ACC112 (cell line): ENCODE measurements around the gene ADAMTSL1.

Source experiments
- H2AFZ ChIP-seq: fragments of 200-600 bp; sonication (generic); one replicate; pipeline ENCODE4 v1.6.0; 2017; ENCODE audit warnings: antibody characterized with exemption, low read length; ENCODE audit not compliant: unreplicated experiment
- H3K27ac ChIP-seq: fragments of 200-600 bp; sonication (generic); 2 replicates; pipeline ENCODE4 v1.5.1; 2014; ENCODE audit warnings: low read depth, mild to moderate bottlenecking, antibody characterized with exemption, low read length, moderate library complexity
- H3K27me3 ChIP-seq: fragments of 200-600 bp; sonication (generic); 2 replicates; pipeline ENCODE4 v1.6.1; 2014; ENCODE audit warnings: mild to moderate bottlenecking, antibody characterized with exemption, low read length, moderate library complexity, mixed read lengths; ENCODE audit not compliant: insufficient read depth
- H3K36me3 ChIP-seq: fragments of 200-600 bp; sonication (generic); 2 replicates; pipeline ENCODE4 v1.6.1; 2016; ENCODE audit warnings: mild to moderate bottlenecking, antibody characterized with exemption, low read length, moderate library complexity, mixed read lengths; ENCODE audit not compliant: insufficient read depth
- H3K4me1 ChIP-seq: fragments of 200-600 bp; sonication (generic); one replicate; pipeline ENCODE4 v1.6.1; 2016; ENCODE audit warnings: low read length, mixed read lengths; ENCODE audit not compliant: insufficient read depth, unreplicated experiment, control insufficient read depth
- H3K4me3 ChIP-seq: fragments of 200-600 bp; sonication (generic); 2 replicates; pipeline ENCODE4 v1.5.1; 2014; ENCODE audit warnings: mild to moderate bottlenecking, low read depth, low read length
- H3K79me2 ChIP-seq: fragments of 200-600 bp; sonication (generic); one replicate; pipeline ENCODE4 v1.6.0; 2016; ENCODE audit warnings: low read length; ENCODE audit not compliant: control insufficient read depth, unreplicated experiment, insufficient read depth

Gene ADAMTSL1

DNA sequence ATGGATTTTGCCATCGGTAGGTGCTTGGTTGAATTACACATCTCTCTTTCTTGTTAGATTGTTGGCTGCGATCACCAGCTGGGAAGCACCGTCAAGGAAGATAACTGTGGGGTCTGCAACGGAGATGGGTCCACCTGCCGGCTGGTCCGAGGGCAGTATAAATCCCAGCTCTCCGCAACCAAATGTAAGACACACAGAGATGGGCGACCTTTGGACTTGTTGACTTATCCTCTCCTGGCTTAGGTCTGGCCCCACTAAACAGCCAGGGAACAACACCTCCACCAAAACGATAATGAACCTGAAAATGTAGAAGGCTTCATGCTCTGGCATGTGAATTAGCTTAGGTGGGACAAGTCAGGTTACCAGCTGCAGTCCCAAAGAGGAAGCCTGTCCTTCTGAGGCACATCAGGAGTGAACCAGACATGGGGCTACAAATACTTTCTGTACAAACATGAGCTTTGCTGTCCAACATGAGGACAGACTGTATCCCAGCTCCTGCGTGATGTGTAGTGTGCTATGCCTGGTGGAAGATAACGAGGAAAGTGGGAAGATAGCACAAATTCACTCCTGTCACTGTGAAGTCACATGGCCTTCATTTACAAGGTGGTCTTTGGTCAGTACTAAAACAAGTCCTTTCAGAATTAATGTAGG, 148.4 kb downstream of the ADAMTSL1 start:
- H2AFZ ChIP-seq = no peak overlapping the region
- peaks cover 2% of the 10 kb centered on the region; the same call in 1 of the 2 replicates for H3K36me3 ChIP-seq
- H3K27ac ChIP-seq = no peak overlapping the region
- H3K79me2 ChIP-seq = no peaks in the 10 kb centered on the region
- H3K4me1 ChIP-seq = no peaks in the 10 kb centered on the region
- H3K4me3 ChIP-seq = no peak overlapping the region
- H3K27me3 ChIP-seq = no peaks in the 10 kb centered on the region

DNA sequence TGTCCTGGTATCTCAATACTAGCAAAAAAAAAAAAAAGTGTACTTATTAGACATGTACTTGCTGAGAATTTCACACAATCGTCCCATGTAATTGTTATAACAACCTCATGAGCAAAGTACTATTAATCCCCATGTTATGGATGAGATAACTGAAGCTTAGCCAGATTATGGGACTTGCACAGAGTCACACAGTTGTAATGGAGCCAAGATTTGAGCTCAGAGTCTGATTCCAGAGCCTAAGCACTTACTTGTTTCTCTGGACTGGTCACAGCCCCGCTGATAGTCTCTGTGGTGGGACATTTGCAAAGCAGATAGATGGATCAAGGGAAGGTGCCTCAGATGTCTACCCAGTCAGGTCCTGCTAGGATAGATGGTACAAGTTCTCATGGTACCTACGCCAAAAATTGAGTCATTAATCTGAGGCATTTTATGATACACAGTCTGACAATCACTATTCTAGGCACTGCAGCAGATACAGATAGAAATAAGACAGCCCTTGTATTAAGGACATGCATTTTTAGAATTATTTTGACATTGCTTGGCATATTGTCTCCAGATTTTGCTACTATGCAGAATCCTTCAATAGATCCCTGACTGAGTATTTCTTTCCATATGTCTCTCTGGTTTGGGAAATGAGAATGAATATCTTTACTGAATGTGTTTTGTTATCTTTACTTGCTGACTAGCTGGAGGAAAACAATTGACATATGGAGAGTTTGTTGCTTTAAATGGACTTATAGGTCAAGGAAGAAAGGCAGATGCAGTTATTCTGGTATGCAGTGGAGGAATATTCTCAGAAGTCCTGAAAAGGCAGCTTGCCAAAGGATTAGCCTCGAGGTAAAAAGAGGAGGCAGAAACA, 149.5 kb downstream of the ADAMTSL1 start:
- no peaks in the 10 kb centered on the region for H3K79me2 ChIP-seq

DNA sequence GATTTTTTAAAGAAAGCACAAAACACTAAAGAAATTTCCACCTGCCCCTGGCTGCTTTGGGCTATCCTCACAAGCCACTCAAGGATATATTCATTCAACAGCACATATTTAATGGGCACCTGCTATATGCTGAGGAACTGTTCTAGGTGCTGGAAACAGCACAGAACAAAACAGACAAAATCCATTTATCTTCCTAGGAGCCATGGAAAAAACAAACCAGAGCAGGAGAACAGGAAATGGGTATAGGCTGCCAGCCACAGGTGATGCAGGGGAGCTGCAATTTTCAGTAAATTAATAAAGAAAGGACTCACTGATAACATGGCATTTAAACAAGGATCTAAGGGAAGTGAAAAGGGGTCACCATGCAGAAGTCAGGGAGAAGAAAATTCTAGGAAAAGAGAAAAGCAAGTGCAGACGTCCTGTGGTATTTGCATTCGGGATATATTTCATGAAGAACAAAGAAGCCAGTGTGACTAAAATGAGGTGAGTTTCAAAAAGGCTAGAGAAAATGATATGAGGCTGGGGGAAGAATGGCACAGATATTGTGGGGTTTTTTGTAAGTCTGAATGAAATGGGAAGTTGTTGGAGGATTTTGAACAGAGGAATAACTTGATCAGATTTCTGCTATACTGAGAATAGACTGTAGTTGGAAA, 152.2 kb downstream of the ADAMTSL1 start:
- Histone ChIP-seq H3K79me2 (peaks cover 9% of the 10 kb centered on the region), H2AFZ (no peak overlapping the region), H3K27me3 (no peaks in the 10 kb centered on the region), H3K4me3 (no peak overlapping the region), H3K4me1 (no peaks in the 10 kb centered on the region), H3K27ac (no peak overlapping the region), H3K36me3 (peaks cover 7% of the 10 kb centered on the region; the same call in 1 of the 2 replicates)

More for the DNA sequence above, 149.5 kb downstream of the ADAMTSL1 start:
- Histone ChIP-seq H3K4me1 (no peaks in the 10 kb centered on the region), H3K36me3 (peaks cover 7% of the 10 kb centered on the region; the same call in 1 of the 2 replicates), H3K27me3 (no peaks in the 10 kb centered on the region), H3K4me3 (no peak overlapping the region), H2AFZ (no peak overlapping the region), H3K27ac (no peak overlapping the region)

DNA sequence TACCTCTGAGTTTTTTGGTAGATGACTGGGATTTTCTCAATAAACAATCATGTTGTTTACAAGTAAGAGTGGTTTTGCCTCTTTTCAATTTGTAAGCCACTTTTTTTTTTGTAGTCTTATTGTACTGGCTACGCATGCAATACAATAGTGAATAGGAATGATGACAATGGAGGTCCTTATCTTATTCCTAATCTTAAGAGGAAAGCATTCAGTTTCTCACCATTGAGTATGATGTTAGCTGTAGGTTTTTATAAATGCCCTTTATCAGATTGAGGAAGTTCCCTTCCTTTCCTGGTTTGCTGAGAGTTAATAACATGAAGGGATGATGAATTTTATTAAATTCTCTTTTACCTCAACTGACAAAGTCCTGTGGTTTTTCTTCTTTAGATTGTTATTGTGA, 155.2 kb downstream of the ADAMTSL1 start:
- peaks cover 7% of the 10 kb centered on the region; the same call in 1 of the 2 replicates for H3K36me3 ChIP-seq
- H3K79me2 ChIP-seq = peaks cover 13% of the 10 kb centered on the region
- no peak overlapping the region for H2AFZ ChIP-seq
- H3K4me3 ChIP-seq = no peak overlapping the region
- H3K4me1 ChIP-seq = peaks cover 24% of the 10 kb centered on the region
- no peak overlapping the region for H3K27ac ChIP-seq
- H3K27me3 ChIP-seq = no peaks in the 10 kb centered on the region

DNA sequence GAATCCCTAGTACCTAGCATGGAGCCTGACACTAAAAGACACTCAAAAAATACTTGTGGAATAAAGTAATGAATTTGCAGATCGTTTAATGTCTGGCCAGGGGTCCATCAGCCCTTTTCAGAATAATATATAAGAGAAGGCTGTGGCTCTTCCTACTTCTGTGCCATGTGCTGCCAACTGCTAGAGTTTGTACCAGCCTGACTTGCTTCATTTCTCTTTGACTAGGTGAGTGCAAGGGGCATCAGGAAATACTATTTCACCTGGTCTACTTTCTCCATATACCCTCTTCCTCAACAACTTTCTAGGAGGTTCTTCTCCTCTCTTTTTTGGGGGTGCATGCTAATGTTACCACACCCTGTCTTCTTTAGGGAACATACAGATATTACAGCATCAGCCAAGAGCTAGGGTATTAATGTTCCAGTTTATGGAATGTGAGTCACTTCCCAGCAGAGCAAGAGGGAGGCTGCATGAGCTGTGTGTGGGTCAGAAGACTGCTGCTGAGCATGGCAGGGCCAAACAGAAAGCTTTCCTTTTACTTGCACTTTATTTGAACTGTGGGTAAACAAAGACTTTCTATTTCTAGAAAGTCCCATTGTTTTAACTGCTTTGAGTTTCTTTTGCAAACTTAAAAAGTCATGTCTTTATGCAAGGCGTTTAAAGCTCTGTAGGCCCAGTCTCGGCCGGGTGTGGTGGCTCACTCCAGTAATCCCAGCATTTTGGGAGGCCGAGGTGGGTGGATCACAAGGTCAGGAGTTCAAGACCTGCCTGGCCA, 158.9 kb downstream of the ADAMTSL1 start:
- no peak overlapping the region for H2AFZ ChIP-seq
- H3K36me3 ChIP-seq = no peaks in the 10 kb centered on the region
- H3K4me1 ChIP-seq = peaks cover 24% of the 10 kb centered on the region
- no peaks in the 10 kb centered on the region for H3K27me3 ChIP-seq
- peak overlapping the region; percentile 43 for H3K4me3 ChIP-seq
- H3K79me2 ChIP-seq = peaks cover 13% of the 10 kb centered on the region
- H3K27ac ChIP-seq = peak overlapping the region; percentile 82

DNA sequence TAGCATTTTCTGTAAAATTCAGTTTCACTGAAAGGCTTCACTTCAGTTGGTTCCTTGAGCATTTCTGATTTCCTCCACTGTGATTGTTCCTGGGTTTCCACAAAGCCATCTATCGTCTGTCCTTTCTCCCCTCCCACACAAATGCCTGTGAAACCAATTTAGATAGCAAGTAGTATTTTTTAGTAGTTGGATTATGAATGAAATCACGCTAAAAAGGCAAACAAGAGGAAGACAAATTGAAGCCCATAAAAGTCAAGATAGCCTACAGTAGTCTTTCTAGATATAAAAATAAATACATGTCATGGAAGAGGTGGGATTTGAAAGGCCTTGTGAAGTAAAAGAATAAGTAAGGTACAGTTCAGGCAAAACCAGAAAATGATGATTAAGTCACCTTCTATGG, 162.8 kb downstream of the ADAMTSL1 start:
- peaks cover 35% of the 10 kb centered on the region for H3K4me1 ChIP-seq
- no peak overlapping the region for H2AFZ ChIP-seq
- peaks cover 3% of the 10 kb centered on the region for H3K79me2 ChIP-seq
- H3K36me3 ChIP-seq = peaks cover 3% of the 10 kb centered on the region; the same call in 1 of the 2 replicates
- H3K27me3 ChIP-seq = no peaks in the 10 kb centered on the region
- H3K27ac ChIP-seq = no peak overlapping the region
- no peak overlapping the region for H3K4me3 ChIP-seq

DNA sequence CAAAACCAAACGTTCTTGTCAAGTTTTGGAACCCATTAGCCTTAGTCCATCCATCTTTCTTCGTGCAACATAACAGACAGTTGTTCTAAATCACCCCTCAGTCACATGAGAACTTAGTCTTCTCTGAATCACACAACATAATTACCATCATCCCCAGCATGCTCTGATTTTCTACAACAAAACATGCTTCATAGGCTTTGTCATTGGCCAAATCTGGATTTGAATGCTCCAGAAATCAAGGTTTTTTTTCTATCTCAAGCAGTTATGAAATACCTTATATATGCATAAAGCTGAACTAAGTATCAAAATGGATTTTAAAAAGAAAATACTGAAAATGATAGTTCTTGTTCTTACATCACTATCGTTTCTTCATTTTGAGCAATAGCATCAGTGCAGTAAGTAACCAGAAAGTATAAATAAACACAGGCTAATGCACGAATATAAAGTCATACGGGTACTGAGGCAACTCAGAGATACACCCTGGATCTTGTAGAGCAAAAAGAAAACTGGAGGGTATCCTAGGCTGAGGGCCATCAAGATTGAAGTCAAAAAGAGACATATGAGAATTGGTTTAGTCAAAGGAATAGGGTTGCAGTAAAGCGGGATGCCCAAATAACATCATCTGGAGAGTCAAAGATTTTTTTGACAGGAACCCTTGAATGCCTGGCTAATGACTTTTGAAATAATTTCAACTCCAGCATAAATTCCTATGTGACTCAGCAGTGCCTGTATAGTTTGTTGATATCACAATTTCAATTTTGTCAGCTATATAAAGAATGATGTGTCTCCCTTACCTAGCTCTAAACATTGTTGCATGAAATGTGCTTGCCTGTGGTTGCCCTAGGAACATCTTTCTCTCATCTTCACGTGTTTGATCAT, 164.7 kb downstream of the ADAMTSL1 start:
- Histone ChIP-seq H3K4me3 (no peak overlapping the region), H3K79me2 (no peaks in the 10 kb centered on the region), H3K4me1 (peaks cover 18% of the 10 kb centered on the region), H2AFZ (no peak overlapping the region), H3K27ac (peak overlapping the region; percentile 10; the same call in 1 of the 2 replicates), H3K27me3 (no peaks in the 10 kb centered on the region), H3K36me3 (peaks cover 19% of the 10 kb centered on the region)

DNA sequence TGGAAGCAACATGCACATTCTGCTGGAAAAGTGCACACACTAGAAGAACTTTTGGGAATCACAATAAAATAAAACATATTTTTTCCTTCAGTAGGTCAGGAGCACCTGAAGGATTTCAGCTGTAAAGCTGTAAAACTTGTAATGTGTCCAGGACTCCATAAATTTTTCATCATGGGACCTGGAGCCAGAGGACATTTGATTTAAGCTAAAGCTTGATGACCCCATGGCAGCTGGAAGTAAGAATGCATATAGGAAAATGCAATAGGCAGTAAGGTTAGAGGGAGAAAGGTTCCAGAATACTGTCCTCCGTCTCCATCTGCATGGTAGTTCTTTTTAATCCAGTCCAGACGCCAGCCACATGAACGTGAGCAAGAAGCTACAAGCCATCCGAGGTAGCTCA, 166.0 kb downstream of the ADAMTSL1 start:
- Histone ChIP-seq H3K79me2 (no peaks in the 10 kb centered on the region), H3K27me3 (no peaks in the 10 kb centered on the region), H3K36me3 (peaks cover 24% of the 10 kb centered on the region), H3K4me1 (peaks cover 12% of the 10 kb centered on the region), H3K4me3 (no peak overlapping the region), H3K27ac (no peak overlapping the region), H2AFZ (no peak overlapping the region)

DNA sequence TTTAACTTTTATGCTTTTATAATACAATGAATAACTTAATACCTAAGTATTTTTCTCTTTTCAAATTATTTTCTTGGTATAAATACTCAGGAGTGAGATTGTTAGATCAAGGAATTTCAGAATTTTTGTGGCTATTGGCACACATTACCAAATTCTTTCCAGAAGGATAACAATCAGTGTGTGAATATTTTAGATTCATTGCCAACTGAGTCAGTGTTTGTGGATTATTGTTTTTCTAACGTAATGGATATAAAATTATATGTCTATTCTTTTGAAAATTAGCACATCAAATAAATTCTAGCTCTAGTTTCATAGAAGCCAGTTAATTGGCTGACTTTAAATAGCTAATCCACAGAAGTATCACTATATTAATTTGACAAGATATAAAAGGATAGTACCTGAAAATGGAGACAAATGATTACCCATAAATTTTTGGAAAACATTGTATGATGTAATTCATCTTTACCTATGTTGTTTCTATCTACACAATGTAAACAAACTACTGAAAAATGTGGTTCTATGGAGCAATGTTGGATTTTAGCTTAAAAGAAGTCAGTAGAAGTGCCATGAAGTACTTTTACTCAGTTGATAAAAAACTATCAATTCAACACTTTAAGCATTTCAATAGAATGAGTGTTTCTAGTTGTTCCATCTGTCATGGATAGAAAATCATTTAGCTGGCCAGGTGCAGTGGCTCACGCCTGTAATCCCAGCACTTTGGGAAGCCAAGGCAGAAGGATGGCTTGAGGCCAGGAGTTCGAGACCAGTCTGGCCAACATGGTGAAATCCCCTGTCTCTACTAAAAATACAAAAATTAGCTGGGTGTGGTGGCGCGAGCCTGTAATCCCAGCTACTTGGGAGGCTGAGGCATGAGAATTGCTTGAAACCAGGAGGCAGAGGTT, 185.1 kb downstream of the ADAMTSL1 start:
- Histone ChIP-seq H3K4me1 (peaks cover 15% of the 10 kb centered on the region), H3K4me3 (peak overlapping the region; percentile 6; the same call in 1 of the 2 replicates), H2AFZ (no peak overlapping the region), H3K27ac (peak overlapping the region; percentile 59), H3K79me2 (no peaks in the 10 kb centered on the region), H3K27me3 (no peaks in the 10 kb centered on the region), H3K36me3 (peaks cover 10% of the 10 kb centered on the region)
